Middle frontal gyrus (tissue), 1 donor: ENCODE data around the gene PANX1.

ENCODE experiments used
- DNase-seq: peaks from one replicate; pipeline ENCODE4 v3.0.0-alpha.2; 2015; ENCODE audit warnings: low spot score; ENCODE audit errors: extremely low spot score

Gene PANX1

DNA sequence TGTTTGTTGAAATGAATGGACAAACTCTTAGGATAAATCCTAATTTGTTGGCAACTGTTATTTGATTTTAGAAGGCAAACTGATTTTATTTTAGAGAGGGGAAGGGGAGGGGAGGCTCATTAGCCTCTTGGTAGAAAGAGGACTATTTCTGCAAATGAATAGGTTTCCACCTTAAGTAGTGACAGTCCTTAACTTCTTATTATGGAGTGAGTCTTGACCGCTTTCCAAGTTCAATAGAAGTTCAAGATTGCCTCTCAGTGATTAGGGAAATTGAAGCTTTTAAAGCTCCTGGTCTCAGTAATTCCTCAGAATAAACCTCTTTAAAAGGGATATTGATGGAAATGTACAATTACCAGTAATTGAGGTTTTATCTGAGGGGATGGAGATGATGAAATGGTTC lies 55.7 kb downstream of the PANX1 start:
- DNase-seq = no peak

- no peak for DNase-seq
Observed at GRCh38 chr11:94184846-94185245, 56.2 kb downstream of the PANX1 start.

DNA sequence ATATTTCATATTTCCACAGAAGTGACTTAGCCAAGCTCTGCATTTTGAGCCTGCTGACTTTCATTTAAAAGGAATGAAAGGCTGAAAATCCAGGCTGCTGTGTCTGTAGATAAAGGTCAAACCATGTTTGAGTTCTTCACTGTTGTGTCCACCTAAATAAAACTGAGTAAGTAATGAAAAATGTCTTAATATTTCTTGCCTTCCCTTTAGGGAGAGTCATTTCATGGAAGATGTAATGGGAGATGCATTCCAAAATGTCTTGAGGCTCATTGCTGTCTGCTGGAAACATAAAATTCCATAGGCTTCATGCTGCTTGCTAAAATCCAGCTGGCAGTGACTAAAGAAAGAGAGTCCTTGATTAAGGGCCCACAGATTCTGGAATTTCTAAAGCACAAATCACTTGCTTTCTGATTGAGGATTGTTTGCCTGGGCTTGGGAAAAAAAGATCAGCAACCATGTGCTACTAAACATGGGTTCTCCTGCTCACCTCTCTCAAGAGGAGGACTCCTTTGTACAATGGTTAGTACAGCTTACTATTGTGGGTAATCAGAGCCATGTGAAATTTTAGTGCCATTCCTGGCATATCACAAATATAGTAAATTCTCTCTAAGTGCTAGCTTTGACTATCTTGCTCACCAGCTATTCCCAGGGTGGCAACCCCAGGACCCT lies 56.9 kb downstream of the PANX1 start:
- DNase-seq = no peak

- DNase-seq = no peak
Observed at GRCh38 chr11:94186342-94187203, 57.9 kb downstream of the PANX1 start.

DNA sequence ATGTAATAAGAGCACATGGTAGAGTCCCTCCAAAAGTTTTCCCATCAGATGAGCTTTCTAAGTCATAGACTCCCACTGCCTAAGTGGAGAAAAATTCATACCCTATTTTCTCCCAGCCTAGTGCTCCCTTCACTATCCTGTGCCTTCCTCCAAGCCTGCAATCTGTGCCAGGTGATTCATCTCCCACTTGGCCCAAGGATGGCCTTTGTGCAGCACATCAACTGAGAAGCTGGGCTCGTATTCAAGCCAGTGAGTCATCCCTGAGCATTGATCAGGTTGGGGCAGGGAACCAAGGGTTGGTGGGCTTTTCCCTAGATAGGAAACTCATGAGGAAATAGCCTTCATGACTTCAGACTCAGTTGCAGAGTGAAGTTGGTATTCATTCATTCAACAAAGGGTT lies 64.6 kb downstream of the PANX1 start:
- no peak for DNase-seq

DNA sequence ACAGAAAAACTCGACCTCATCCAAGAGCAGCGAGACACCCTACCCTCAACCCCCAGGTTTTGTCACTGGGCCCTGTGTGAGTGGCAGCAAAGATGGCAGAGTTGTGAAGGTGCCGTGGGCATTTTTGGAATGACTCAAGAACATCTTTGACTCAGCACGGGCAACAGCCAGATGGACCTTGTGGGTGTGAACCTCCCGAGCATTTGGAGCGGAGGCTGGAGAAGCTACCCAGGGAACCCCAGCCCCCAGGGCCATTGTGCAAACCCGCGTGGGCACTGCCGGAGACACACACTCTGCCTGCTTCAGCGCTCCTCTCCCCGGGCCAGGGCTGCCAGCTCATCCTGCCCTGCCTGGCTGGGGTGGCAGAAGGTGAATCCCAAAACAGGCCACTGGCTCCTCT lies 66.1 kb downstream of the PANX1 start:
- peak; percentile 56 for DNase-seq

GRCh38 chr11:94196363-94196762 lies 67.7 kb downstream of the PANX1 start:
- no peak for DNase-seq

DNA sequence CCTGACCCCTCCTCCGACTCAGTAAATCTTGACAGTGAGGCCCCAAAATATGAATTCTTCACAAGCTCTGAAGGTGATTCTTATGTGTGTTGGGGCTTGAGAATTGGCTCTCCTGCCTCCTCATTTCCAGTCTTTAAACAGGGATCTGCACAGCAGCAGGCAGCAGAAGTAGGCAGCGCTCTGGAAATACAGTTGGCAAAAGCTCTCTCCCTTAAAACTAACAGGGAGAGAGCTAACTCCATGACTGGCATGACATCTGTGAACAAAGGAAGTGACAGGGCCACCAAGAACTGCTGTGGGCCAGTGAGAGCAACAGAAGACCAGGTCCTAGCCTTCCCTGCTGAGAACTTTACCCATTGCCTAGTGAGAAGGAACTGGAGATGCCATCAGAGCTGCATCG lies 70.1 kb downstream of the PANX1 start:
- DNase-seq = no peak

GRCh38 chr11:94199136-94200130 lies 70.8 kb downstream of the PANX1 start:
- DNase-seq = no peak

DNA sequence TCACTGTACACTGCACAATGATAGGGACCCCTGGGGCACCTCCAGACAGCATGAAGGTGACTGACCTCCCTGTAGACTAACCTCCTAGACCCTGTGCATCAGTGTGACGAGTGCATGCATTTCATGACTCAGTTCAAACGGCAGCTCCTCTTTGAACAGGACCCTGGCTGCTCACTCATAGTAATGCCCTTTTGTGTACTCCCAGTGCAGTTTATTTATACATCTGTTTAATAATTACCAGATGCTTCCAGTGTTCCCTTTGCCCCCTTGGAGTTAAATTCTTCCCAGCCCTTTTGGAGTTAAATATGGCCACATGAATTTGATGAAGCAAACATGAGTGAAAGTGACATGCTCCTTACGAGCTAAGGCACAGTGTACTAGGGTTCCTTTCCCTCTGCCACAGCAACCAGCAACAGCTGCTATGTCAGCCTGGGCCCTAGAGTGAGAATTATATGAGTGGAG lies 72.4 kb downstream of the PANX1 start:
- no peak for DNase-seq

DNA sequence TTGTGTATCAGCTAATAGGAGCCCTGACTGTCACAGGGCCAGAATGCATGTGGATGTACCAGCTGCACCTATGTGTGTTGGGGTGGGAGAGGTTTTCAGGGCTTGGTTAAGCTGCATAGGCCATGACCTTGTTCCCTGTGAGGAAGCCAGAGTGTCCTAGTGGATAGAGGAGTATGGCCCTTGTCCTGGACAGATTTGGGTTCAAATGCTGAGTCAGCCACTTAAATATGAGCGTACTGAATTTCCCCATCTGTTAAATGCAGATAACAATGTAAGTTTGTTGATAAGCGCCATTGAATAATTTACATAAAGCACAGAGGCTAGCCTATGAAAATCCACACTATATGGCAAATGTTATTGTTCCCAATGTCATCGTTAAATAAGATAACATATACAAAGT lies 74.4 kb downstream of the PANX1 start:
- no peak for DNase-seq

DNA sequence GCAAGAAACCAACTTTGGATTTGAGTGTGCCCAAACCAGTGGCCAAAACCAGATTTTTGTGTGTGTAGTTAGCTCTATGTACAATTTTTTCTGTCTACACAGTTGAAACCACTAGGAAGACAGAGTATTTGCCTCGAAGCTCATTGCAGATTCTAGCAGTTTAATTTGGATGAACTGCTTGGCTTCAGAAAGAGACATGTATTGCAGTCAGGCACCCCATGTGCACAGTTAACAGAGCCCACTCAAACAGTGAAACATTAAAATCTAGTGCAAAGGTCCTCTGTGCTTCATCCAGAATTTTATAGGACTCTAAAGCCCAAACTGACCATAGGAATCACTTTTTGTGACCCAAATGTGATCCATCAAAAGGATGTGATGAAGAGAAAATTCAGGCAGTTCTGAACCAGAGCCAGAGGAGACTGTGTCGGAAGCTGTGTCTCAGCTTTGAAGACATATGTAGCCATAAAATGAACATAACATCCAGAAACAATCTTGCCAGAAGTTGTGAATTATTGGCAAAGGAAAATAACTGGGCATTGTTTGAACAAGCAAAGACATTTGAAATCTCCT lies 82.7 kb downstream of the PANX1 start:
- DNase-seq = peak; percentile 16

DNA sequence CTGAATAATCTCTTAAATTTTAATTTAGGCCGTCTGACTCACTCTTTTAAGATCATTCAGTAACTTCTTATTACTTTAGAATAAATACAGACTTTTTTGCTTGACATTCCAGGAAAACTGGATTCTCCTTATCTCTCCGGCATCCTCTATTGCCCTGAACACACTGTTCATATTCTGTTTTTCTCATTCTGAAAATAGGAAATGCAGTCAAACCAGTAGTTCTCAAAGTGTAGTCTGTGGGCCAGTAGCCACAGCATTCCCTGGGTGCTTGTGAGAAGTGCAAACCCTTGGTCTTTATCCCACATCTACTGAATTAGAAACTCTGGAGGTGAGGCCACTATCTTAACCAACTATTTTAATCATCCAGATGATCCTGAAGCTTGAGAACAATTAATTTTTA lies 84.3 kb downstream of the PANX1 start:
- no peak for DNase-seq

GRCh38 chr11:94217705-94218104 lies 89.1 kb downstream of the PANX1 start:
- DNase-seq = no peak

DNA sequence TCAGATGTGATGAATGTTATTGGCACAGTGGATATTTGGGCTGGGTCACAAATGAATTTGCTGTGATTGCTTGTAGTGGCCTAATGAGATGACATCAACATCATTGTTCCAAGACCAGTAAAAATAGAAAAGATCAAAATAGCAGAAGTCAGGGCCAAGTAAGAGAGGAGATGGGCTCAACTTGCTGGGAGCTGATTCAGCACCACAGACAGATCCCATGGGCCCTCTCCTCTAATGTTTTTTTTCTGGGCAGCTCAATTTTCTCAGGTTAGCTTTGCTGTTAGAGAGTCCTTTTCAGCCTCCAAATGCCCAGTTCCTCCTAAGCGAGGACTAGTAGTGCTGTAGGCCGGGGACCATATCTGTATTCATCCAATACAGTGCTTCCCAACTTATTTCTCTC lies 89.7 kb downstream of the PANX1 start:
- no peak for DNase-seq

- DNase-seq = no peak
Observed at GRCh38 chr11:94219771-94220170, 91.1 kb downstream of the PANX1 start.

DNA sequence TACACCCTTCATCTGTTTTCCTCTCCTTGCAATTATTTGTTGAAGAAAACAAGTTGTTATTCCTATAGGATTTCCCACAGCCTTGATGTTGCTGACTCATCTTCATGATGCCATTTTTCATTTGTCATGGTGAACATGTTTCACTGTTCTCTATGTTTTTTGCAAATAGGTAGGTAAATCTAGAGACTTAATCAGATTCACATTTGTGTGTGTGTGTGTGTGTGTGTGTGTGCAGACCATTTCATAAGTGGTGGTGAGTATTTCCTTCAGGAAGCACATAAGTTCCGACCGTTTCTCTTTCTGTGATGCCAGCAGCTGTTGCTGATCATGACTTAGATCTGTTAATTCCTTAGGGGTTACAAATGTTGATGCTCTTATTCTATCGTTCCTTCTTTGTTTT lies 95.4 kb downstream of the PANX1 start:
- DNase-seq = no peak
